ENCODE results near the gene IFTAP. TPM values are rescaled to one million over a fixed set of nuclear protein-coding genes. Genes with fewer than 3 reads are reported as not detected.
"Not testable (repeated sequence)": the region's sequence is repeated elsewhere in the genome, so short reads cannot be mapped to it uniquely, and the experiment has no call there.

Gene IFTAP
- total RNA-seq, 1 experiment from 2014 or later, result 27.6 TPM

DNA sequence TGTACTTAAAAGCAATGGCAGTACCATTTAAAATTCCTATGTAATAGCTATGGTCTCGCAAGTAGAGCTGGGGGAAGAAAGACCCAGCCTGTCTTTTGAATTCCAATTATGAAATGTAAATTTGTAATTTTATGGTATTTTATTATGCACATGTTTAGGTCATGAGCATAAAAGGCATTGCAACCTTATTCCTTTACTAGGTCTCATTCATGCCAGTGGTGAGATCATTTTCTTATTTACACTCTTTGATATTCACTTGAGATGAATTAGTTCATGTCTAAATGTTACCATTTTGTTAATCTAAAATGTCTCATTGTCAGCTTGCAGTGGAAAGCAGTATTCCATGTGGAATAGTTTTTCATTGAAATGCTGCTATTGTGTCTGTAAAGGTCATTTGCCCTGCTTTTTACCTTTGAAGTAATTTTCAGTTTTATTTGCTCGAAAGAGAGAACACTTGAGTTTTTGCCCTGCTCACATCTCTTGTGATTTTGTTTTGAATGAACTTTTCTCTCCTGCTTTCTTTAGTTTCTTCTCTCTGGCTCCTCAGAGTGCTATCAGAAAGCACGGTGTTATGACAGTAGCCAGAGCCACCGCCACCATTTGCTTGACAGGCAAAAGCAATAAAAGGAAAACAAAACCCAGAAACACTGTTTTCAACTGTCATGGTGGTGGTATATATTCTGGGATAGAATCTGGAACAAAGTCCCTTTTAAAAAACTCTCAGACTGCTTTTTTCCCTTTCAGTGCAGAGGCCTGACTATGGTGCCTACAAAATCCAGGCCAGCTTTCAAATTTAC, 41.0 kb downstream of the IFTAP start:
- DNase-seq (ENCODE audit: low read depth), result no peak

DNA sequence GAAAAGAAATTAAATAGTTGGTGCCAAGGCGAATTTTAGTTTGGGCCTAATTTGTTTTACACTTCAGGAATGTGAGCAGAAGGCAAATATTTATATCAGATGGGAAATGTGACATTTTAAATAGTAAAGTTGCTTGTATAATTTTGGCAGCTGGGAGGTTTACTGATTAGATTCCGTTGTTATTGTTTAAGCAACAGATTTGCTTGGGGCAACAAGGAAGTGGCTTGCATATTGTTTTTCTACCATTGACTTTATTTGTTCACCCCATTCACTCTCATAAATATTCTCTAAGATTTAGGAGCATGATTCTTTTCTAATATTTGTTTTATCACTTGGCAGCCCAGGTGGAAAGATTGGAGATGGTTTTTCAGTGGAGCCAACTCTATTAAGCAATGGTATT, 44.3 kb downstream of the IFTAP start:
- DNase-seq (ENCODE audit: low read depth), result no peak

DNA sequence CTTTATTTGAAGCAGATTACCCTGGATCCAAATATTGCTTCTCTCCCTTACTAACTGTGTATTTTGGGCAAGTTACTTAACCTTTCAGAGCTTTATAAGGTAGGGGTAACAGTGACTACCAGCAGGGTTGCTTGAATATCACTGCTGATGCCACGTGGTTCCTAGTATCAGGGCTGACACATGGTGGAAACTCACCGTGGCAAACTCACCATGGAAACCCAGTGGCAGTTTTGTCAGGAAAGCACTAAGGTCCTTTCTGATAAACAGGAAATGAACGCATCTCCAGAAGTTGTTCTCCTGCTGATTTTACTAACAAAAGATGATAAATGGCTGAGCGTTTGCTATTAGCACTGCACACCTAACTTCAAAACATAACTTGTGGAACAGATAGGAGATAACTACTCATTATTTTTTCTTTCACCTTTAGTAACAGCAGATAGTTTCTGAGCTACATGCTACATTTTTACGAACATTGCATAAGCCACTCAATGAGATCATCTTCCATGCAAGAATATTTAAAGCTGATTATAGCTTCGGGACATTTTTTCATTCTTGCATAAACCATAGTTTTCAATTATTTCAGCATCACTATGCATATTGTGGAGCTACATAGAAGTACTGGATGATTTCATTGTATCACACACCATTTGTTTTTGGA, 63.4 kb downstream of the IFTAP start:
- no peak for DNase-seq (ENCODE audit: low read depth)

DNA sequence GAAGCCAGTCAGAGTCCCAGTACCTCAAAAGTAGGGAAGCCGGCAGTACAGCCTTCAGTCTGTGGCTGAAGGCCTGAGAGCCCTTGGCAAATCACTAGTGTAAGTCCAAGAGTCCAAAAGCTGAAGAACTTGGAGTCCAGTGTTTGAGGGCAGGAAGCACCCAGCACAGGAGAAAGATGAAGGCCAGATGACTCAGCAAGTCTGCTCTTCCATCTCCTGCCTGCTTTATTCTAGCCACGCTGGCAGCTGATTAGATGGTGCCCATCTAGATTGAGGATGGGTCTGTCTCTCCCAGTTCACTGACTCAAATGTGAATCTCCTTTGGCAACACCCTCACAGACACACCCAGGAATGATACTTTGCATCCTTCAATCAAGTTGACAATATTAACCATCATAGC, 67.1 kb downstream of the IFTAP start:
- DNase-seq (ENCODE audit: low read depth), result not testable (repeated sequence)

DNA sequence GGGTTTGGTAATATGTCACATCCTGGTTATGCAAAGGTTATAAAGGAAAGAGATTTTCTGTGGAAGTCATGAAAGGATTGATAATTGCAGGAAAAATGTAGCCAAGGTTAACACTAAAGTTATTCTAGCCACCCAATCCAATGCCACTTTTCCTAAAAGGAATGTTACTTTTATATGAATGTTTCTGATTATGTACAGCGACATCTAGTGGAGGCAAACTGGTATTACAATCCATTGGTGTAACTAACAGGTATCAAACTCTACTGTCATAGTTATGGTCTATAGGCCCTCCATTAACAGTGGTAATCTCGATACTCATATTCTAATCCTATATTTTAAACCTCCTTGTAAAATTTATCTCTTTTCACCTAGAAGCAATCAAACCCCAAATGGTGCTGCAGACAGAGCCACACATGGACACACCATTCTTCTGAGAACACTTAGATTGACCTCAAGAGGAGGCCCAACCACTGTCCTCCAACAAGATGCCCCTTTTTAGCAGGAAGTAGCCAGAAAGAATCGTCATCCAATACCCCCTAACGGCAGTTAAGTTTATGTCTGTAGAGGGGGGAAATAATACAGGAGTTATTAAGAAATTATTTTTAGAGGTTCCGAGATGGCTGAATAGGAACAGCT, 78.6 kb downstream of the IFTAP start:
- DNase-seq (ENCODE audit: low read depth), result peak; percentile 54

DNA sequence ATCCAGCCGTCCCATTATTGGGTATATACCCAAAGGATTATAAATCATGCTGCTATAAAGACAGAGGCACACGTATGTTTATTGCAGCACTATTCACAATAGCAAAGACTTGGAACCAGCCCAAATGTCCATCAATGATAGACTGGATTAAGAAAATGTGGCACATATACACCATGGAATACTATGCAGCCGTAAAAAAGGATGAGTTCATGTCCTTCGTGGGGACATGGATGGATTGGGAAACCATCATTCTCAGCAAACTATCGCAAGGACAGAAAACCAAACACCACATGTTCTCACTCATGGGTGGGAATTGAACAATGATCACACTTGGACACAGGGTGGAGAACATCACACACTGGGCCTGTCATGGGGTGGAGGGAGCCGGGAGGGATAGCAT, 85.2 kb downstream of the IFTAP start:
- not testable (repeated sequence) for DNase-seq (ENCODE audit: low read depth)

DNA sequence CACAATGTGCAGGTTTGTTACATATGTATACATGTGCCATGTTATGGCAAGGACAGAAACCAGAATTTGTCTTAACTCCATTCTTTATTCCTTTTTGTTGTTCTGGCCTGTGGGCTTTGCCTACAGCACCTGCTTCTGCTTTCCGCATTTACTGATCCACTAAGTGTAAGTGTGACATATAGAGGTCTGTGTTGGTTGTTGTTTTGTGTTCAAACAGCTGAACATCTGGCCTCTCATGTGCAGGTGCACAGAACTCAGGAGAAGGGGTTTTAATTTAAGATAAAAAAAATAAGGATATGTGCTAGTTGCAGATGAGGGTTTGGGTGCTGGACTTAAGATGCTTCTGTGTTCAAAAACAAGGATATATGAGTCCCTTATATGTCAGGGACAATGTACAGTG, 89.5 kb downstream of the IFTAP start:
- no peak for DNase-seq (ENCODE audit: low read depth)

DNA sequence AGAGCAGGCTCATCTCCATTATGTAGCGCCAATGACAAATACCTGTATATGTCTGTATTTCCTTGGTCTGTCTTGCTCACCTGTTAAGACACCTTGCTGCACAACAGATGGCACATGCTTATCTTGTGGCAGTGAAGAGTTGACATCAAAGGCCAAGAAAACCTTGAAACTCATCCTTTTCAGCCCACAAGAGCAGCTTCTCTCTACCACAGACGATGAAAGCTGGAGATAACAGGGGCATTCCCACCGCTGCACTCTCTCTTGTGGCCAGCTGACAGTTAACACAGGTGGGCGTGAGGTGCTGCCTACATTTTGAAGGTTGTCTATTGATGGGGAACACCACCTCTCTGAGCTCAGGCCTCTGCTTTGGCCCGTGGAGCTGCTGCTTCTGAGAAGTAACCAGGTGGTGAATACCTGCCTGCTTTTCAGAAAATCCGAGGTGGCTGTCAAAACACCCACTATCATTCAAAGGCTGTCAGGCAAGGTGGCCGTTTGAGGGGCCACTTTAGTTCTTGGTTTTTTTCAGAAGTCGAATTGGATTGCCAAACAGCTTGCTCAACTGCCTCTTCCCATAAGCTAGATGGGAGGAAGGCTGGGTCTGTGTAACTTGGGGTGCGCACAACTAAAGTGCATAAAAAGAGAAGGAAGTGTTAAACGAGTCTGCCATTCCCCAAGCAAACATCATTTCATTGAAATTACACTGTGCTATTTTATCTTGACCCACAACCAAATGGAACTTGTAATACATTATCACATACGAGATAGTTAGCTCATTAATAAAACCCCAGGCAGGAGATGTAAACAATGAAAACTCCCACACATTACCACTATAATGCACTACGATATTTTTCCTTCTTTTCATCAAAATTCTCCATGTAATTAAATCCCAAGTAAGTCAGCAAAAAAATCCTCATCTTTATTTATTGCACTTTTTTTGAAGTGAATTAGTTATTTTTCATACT, 90.8 kb downstream of the IFTAP start:
- DNase-seq (ENCODE audit: low read depth), result no peak

DNA sequence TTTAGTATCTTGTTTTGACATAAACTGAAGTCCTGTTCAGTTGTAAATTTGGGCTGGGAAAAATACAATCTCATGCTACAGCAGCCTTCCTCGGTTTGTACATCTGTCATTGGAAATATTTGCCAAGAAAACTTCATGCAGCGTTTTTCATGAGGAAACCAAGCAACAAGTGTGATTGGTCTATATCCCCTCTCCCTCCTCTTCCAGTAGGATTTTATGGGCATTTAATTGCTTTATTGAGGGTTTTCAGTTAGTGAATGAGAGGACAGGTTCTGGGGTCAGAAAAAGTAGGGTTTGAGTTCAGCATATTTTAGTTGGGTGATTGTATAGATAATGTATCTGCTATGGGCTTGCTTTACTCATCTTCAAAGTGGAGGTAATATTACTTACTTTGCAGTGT, 93.8 kb downstream of the IFTAP start:
- no peak for DNase-seq (ENCODE audit: low read depth)

DNA sequence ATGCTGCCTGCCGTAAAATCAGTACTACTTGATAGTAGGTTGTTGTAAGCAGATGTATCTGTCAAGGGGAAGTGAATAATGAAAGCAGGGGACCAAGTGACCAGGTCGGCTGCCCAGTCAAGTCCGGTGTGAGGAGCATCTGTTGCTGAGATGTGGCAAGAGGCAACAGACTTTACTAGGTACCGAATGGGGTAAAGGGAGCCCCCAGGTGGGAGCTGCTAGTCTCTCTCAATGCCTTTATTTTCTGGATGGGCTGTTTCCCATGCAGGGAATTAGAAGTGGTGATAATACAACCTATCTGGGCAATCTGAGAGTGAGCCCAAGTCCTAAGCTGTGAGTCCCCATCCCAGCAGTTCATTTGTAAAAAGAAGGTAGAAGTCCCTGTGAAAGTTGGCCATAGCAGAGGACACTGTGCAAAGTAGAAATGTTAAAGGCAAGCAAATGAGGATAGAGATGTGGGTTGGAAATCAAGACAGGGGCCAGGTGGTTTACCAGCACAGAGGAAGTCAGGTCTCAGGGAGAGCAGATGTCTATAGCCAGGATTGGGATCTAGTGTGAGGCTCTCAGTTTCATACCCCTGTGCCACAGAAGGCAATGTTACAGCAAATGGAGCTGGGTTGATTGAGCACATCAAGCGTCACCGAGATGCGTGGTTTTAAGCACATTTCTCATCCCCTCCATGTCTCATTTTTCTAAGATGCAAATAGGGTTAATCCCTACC, 94.4 kb downstream of the IFTAP start:
- DNase-seq (ENCODE audit: low read depth), result no peak

DNA sequence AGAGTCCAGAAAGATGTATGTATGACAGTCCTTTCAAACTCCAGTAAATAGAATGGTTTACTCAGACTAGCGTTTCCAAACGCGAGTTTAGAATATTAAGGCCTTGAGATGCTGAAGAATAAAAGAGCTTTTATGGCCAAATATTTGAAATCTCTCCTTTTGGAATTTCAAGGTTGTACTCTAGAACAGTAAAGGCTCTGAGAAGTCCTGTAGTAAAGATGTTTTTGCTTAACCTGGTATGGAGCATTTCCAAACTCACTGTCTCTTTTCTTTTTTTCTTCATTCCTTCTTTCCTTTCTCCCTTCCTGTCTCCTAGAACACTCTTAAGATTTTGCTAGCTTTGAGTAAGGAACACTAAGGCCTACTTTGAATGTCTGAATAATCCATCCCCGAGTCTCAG, 95.1 kb downstream of the IFTAP start:
- no peak for DNase-seq (ENCODE audit: low read depth)

DNA sequence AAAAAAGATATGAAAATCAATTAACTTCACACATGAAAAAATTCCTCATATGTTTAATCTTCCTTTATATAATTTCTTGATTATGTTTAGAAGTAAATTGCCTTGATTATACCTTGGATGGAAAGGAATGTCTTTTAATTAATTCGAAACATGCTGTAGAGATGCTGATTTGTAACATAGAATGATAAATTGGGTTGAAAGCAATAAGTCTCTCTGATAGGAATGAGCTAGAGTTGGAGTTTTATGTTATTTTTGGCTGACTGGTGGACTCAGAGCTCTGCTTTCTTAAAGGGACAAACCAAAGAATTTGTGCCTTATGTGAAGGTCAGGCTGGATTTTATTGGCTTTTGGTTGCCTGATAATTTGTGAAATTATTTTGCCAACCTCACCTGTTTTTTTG, 98.4 kb downstream of the IFTAP start:
- DNase-seq (ENCODE audit: low read depth), result no peak

DNA sequence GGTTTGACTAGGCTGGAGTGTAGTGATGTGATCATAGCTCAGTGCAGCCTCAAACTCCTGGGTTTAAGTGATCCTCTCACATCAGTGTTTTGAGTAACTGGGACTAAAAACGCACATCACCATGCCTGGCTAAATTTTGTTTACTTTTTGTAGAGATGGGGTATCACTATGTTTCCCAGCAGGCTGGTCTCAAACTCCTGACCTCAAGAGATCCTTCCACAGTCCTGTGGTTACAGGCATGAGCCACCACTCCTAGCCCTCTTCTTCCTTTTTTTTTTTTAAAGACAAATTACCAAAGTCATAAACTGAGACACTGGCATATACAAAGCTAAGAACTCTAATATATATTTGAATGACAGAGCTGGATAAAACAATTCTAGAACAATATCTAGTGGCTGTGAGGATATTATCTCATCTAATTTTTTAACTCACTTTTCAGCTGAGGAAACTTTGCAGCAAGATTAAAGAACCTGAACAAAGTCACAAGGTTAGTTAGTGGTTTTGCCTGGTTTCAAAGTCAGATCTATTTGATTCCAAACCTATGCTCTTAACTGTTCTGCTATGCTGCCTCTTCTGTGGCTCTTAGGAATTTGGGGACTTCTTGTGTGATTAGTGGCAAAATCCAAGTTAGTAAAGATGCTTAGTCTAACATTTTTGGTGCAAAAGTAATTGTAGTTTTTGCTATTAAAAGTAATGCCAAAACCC, 99.0 kb downstream of the IFTAP start:
- DNase-seq (ENCODE audit: low read depth), result no peak

DNA sequence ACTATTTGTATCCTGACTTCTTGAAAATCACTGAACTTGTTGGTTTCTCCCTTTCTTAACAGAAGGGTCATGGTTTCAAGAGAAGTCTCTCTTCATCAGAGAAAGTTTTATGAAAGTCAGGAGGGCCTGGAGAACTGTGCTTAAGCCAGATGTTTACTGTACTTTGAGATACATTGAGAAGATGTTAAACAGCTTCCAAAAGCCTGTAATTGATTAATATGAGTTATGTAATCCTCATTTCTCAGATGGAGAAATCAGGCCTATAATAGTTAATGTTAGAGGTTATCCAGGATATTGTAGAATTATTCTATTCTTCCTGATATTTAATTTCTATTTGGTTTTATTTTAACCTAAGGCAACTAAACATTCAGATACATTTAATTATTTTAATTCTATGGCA, 100.8 kb downstream of the IFTAP start:
- no peak for DNase-seq (ENCODE audit: low read depth)

DNA sequence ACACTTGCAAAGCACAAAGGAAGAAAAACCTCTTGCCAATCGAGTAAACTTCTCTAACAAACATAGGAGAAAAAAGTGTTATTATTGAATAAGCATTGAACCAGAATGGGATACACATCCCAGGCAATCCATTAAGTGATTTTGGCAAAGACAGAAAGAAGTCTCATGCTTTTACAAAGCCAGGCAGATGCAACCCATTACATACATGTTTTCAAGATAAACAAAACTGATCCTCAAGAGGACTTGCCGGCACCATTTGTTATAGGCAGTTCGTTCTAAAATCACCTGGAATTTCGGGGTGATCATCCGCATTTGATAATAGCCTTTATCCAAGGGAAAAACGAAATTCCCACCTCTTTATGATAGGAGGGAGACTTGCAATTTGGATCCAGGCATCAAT, 101.3 kb downstream of the IFTAP start:
- DNase-seq (ENCODE audit: low read depth), result no peak

DNA sequence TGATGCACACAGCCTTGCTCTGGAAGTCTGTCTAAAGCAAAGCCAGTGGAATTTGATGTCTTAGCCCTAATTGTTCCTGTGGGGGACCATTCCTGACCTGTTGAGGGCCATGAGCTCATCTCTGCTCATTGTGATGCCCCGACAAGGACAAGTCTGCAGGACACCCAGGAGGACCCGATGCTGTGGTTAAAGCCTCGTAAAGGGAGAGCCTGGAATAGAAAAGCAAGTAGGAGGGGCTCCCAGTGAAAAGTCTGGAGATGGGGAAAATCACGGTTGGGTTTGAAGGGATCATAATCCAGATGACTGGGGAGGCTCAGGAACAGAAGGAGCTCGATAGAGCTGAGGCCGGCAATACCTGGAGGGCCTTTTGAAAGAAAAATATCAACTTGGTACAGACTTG, 102.2 kb downstream of the IFTAP start:
- no peak for DNase-seq (ENCODE audit: low read depth)

DNA sequence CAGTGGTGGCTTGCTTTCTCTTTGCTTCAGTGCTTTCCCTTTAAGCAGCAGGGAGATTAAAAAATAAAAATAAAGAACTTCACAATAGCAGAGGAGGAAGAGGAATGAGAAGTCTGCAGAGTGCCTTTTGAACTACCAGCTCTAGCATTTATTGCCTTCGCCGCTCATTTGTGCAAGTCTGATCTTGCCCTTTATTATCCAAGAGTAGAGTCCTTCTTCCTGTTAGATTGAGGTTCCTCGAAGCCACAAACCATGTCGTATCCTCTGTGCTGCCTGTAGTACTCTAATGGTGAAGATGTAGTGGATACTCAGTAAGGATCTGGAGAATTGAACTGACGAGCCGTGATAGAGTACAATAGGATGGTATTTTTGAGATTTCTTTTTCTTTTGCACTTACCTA, 105.0 kb downstream of the IFTAP start:
- no peak for DNase-seq (ENCODE audit: low read depth)

DNA sequence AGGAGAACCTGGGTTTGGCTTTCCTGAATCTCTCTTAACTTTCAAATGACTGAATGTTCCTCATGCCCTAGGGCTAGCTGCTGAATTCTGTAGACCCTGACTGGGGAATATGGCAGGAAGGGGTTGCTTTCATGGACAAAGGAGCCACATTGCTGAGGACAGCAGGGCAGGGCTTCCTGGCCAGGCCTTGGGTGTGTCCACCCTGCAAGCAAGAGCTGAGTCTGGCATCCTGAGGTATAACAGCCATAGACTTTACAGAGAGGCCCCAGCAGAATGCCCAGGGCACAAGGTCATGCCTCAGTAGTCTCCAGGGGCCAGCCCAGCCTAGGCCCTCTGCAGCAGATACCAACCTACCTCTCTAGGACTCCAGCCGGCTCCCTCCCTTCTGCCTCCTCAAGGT, 105.9 kb downstream of the IFTAP start:
- no peak for DNase-seq (ENCODE audit: low read depth)

DNA sequence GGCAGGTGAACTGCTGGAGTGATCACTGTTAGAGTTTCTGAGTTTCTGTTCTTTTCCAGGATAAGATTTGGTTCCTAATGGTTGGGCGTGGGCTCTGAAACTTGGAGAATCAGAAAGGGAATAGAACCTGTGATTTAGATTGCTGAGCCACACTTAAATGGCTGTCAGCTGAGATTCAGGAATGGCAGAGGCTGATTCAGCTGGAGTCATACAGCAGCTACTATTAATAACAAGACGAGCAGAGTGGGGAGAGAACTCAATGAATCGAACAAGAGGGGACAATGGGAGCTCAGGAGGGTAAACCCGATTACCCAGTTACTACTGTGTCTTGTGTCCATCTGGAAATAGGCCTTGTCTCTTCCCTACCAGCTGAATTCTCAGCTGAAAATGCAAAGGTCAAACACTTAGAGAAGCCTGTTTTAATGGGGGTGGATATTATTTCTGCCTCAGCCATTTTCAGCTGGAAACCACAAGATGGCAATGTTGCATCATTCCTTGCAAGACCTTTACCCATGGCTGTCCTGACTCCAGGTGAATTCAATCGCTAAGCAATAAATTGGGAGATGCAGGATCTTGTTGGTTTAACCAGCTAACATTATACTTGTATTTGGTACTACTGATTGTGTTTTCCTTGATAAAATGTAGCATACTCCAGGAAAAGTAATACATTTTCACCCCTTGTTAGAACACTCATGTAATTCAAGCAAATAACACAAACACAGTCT, 108.2 kb downstream of the IFTAP start:
- peak; percentile 44 for DNase-seq (ENCODE audit: low read depth)

DNA sequence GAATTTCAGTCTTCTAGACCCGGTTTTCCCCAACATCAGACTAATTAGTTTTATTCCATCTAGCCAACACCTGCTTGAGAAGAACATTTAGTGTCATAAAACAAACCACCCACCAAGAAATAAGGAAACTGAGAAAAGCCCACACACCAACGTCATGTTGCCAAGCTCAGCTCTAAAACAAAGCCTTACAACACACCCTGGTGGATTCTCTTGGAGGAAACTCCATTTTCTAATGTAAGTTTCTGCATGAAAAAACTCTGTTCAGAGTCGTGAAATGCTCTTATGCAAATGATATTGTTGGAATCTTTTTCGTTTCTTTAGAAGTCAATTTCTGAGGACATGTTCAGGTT, 108.7 kb downstream of the IFTAP start:
- no peak for DNase-seq (ENCODE audit: low read depth)
